DND-41 (cell line): ENCODE results near the gene CCL2.
"Not testable (repeated sequence)": the region's sequence is repeated elsewhere in the genome, so short reads cannot be mapped to it uniquely, and the experiment has no call there.

Experiments used
- ATAC-seq: fragments of 200-7000 bp; cut with Tn5 transposase; 3 replicates; pipeline ENCODE4 v1.9.1; 2021; ENCODE audit warnings: low read depth; ENCODE audit not compliant: insufficient read depth
- DNase-seq: peaks from one replicate; pipeline ENCODE4 v3.0.0-alpha.2; 2020
- H2AFZ ChIP-seq: 2 replicates; pipeline ENCODE4 v1.6.0; 2012; ENCODE audit warnings: low read depth, low read length
- H3K27ac ChIP-seq: 2 replicates; pipeline ENCODE4 v1.5.1; 2012; ENCODE audit warnings: low read length, inconsistent platforms
- H3K27me3 ChIP-seq: fragments of 200-600 bp; sonication (generic); 2 replicates; pipeline ENCODE4 v1.6.0; 2012; ENCODE audit warnings: low read length, mild to moderate bottlenecking, inconsistent platforms; ENCODE audit not compliant: insufficient read depth, poor library complexity
- H3K36me3 ChIP-seq: 2 replicates; pipeline ENCODE4 v1.5.1; 2012; ENCODE audit warnings: low read length, inconsistent platforms; ENCODE audit not compliant: insufficient read depth
- H3K4me1 ChIP-seq: 2 replicates; pipeline ENCODE4 v1.5.1; 2012; ENCODE audit warnings: mild to moderate bottlenecking, low read length; ENCODE audit not compliant: insufficient read depth
- H3K4me2 ChIP-seq: 2 replicates; pipeline ENCODE4 v1.6.0; 2012; ENCODE audit warnings: mild to moderate bottlenecking, moderate library complexity, low read length, inconsistent platforms; ENCODE audit not compliant: insufficient read depth
- H3K4me3 ChIP-seq, 2 experiments: fragments of 200-600 bp in 1 of 2; shearing (Covaris generic) in 1 of 2; 2 replicates each; pipeline ENCODE4 v1.5.1; 2012 to 2016; ENCODE audit warnings: inconsistent platforms in 2 of 2, low read length in 2 of 2, mild to moderate bottlenecking in 2 of 2, low read depth in 1 of 2, moderate library complexity in 1 of 2
- H3K79me2 ChIP-seq: 2 replicates; pipeline ENCODE4 v1.6.0; 2012; ENCODE audit warnings: low read length, inconsistent platforms; ENCODE audit not compliant: insufficient read depth
- H3K9ac ChIP-seq: 2 replicates; pipeline ENCODE4 v1.6.0; 2012; ENCODE audit warnings: low read depth, mild to moderate bottlenecking, inconsistent platforms, low read length, moderate library complexity
- H3K9me3 ChIP-seq: 2 replicates; pipeline ENCODE4 v1.5.1; 2012; ENCODE audit warnings: low read length, moderate library complexity, mild to moderate bottlenecking, inconsistent platforms; ENCODE audit not compliant: insufficient read depth, severe bottlenecking
- H4K20me1 ChIP-seq: 2 replicates; pipeline ENCODE4 v1.6.0; 2012; ENCODE audit warnings: low read length; ENCODE audit not compliant: insufficient read depth
- CTCF ChIP-seq: IDR thresholded peaks from 2 replicates; pipeline ENCODE4 v1.5.1; 2012; ENCODE audit warnings: borderline replicate concordance, low read length, moderate library complexity, mild to moderate bottlenecking; ENCODE audit not compliant: poor library complexity, severe bottlenecking; ENCODE audit errors: extremely low read depth
- EZH2 ChIP-seq: IDR thresholded peaks from 3 replicates; pipeline ENCODE4 v1.6.1; 2012; ENCODE audit warnings: borderline replicate concordance, low read depth, mild to moderate bottlenecking, moderate library complexity, low read length, inconsistent platforms; ENCODE audit not compliant: severe bottlenecking

The CCL2 gene

GRCh38 chr17:34225046-34225445 lies 30.0 kb upstream of the CCL2 start:
- H3K27me3 ChIP-seq: peaks cover 6% of the 10 kb centered on the region
- ATAC-seq (no peak), DNase-seq (no peak)
- TF ChIP-seq CTCF: no peak
- TF ChIP-seq EZH2: no peak
- H4K20me1 ChIP-seq: no peaks in the 10 kb centered on the region
- no peaks in the 10 kb centered on the region for H3K36me3 ChIP-seq
- H3K79me2 ChIP-seq: no peaks in the 10 kb centered on the region
- no peak overlapping the region for H2AFZ ChIP-seq
- no peak overlapping the region for H3K9ac ChIP-seq
- no peak overlapping the region for H3K4me2 ChIP-seq
- H3K27ac ChIP-seq: no peak overlapping the region
- peaks cover 3% of the 10 kb centered on the region for H3K9me3 ChIP-seq
- no peaks in the 10 kb centered on the region for H3K4me1 ChIP-seq
- no peak overlapping the region for H3K4me3 ChIP-seq

GRCh38 chr17:34226011-34226743 lies 28.9 kb upstream of the CCL2 start:
- DNase-seq (no peak), ATAC-seq (no peak)
- no peaks in the 10 kb centered on the region for H4K20me1 ChIP-seq
- H3K4me3 ChIP-seq: no peak overlapping the region
- no peak overlapping the region for H3K4me2 ChIP-seq
- H3K27me3 ChIP-seq: peaks cover 2% of the 10 kb centered on the region
- no peak overlapping the region for H3K27ac ChIP-seq
- H3K79me2 ChIP-seq: no peaks in the 10 kb centered on the region
- H3K9me3 ChIP-seq: peaks cover 6% of the 10 kb centered on the region
- H2AFZ ChIP-seq: no peak overlapping the region
- no peaks in the 10 kb centered on the region for H3K4me1 ChIP-seq
- H3K36me3 ChIP-seq: no peaks in the 10 kb centered on the region
- TF ChIP-seq EZH2: no peak
- TF ChIP-seq CTCF: no peak
- no peak overlapping the region for H3K9ac ChIP-seq

- no peak overlapping the region for H3K4me2 ChIP-seq
- no peaks in the 10 kb centered on the region for H3K79me2 ChIP-seq
- H3K9me3 ChIP-seq: peaks cover 6% of the 10 kb centered on the region
- H4K20me1 ChIP-seq: no peaks in the 10 kb centered on the region
- no peak overlapping the region for H3K27ac ChIP-seq
- no peaks in the 10 kb centered on the region for H3K36me3 ChIP-seq
- H3K27me3 ChIP-seq: peaks cover 2% of the 10 kb centered on the region
- no peak overlapping the region for H3K4me3 ChIP-seq
- TF ChIP-seq CTCF (no peak), EZH2 (no peak)
- ATAC-seq (no peak), DNase-seq (no peak)
- no peak overlapping the region for H3K9ac ChIP-seq
- H2AFZ ChIP-seq: no peak overlapping the region
- no peaks in the 10 kb centered on the region for H3K4me1 ChIP-seq
These were observed 28.4 kb upstream of the CCL2 start for GRCh38 chr17:34226744-34227034.

- not testable (repeated sequence) for H3K4me3 ChIP-seq, H3K4me1 ChIP-seq, H4K20me1 ChIP-seq, DNase-seq, H3K9ac ChIP-seq, ATAC-seq, H3K27ac ChIP-seq, H3K27me3 ChIP-seq, H3K36me3 ChIP-seq, H3K79me2 ChIP-seq, H3K9me3 ChIP-seq, H2AFZ ChIP-seq, H3K4me2 ChIP-seq
These were observed 27.8 kb upstream of the CCL2 start for GRCh38 chr17:34227293-34227692.
